ENCODE results near the gene PTPRN.
"Not testable (repeated sequence)": the region's sequence is repeated elsewhere in the genome, so short reads cannot be mapped to it uniquely, and the experiment has no call there.

PTPRN gene

DNA sequence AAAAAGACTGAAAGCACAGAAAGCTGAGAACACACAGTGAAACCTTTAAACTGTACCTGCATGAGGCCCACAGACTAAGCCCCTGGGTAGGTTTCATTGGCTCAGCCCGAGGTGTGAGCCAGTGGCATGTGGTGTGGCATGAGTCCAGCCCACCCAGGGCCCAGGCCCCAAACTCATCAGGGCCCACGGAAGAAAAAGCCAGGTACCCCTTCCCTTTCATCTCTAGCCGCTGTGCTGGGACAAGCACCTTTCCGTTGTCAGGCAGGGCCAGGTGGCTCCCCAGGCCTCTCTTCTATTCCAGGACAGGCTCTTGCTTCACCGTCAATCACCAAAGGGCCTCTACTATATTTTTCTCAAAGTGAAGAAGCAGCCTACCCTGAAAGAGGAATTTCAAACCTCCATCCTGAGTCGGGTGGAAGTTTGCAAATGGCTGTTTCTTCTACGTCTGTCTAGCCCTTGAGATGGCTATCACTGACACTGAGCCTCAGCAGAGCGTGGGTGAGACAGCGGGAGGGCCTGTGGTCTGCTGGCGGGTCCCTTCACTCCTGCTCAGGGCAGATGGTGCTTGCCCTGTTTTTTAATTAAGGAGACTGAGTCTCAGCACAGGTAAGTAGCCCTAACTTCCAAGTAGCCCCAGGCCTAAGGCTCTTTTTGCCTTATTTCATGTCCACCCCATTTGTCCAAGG, 21.5 kb downstream of the PTPRN start:
- no peak for DNase-seq (ENCODE audit: low spot score)

DNA sequence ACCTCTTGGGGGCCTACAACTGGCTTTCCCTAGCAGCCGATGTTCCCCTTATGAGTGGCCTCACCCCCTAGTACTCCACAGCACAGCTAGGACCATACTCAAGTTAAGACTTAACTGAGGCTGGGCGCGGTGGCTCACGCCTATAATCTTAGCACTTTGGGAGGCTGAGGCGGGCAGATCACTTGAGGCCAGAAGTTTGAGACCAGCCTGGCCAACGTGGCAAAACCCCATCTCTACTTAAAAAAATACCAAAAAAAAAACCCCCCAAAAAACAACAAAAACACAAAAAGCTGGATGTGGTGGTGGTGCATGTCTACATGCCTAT, 22.1 kb downstream of the PTPRN start:
- not testable (repeated sequence) for DNase-seq (ENCODE audit: low spot score)

- DNase-seq (ENCODE audit: low spot score): no peak
Measured at GRCh38 chr2:219286436-219287115, 22.6 kb downstream of the PTPRN start.

GRCh38 chr2:219285894-219286425, 23.2 kb downstream of the PTPRN start:
- DNase-seq (ENCODE audit: low spot score): peak; percentile 78

DNA sequence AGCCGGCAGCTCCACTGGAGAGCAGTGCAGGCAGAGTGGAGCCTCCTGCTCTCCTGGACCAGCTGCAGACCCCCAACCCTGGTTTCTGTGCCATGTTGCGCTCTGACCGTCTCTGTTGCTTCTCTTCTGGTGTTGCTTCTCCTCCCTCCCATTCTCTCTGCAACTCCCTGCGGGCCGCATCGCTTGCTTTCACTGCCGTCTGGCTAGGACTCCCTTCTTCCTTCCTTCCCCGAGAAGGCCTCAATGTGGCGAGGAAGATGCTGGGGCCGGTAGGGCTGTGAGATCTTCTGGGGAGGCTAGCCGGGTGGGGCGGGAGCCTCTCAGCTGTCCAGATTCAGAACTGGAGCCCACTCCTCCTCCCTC, 23.8 kb downstream of the PTPRN start:
- DNase-seq (ENCODE audit: low spot score): no peak

DNA sequence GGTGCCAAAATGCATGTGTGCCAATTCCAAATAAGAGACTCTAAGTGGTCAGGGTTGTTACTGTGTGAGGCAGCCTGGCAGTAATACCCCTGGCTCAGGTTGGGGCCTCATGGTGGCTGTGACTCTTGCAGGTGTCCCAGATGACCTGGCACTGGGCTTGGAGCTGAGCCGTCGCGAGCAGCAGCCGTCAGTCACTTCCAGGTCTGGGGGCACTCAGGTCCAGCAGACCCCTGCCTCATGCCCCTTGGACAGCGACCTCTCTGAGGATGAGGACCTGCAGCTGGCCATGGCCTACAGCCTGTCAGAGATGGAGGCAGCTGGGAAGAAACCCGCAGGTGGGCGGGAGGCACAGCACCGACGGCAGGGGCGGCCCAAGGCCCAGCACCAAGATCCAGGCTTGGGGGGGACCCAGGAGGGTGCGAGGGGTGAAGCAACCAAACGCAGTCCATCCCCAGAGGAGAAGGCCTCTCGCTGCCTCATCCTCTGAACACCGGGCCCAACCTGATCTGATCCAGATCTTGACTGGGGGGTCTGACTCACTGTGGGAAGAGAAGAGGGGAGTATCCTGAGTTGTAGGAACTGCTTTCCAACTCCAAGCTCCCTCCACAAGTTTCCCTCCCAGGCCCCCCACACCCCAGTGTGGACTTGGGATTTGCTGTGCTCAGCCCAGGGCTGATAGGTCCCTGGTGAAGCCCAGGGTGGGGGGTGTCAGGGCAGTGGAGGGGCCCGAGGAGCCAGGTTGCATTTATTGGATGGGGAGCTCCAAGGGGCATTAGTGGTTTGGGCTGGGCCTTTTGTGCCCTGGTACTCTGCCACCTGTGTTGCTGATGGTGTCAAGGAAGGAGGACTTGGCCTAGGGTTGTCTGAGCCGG, 24.5 kb downstream of the PTPRN start:
- DNase-seq (ENCODE audit: low spot score): no peak

DNA sequence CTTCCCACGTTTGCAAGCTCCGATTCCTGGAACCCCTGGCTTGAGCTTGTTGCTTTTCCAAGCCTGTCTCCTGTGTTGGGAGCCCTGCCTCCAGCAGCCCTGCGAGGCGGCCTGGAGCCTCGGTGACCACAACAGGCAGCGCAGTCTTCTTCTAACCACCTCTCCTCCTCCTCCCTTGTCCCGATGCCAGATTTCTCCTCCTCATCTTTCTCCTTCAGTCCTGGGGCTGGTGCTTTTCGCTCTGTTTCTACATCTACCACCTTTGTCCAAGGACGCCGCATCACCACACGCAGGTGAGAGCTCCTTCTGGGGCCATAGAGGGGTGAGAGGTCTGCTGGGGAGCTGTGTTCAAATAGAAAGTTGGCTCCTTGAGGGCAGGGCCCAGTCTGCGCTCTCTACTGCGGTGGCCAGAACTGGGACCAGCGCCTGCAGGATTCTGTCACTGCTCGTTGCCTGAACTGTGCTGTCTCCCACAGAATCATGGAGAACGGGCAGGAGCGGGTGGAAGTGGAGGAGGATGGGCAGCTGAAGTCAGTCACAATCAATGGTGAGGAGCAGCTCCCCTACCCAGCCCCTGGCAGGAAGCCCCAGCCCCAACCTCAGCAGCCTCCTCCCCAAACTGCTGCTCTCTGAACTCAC, 26.1 kb downstream of the PTPRN start:
- DNase-seq (ENCODE audit: low spot score): no peak

- DNase-seq (ENCODE audit: low spot score): peak; percentile 85
Measured at GRCh38 chr2:219282375-219282774, 26.8 kb downstream of the PTPRN start.

- DNase-seq (ENCODE audit: low spot score): no peak
Measured at GRCh38 chr2:219281588-219281987, 27.6 kb downstream of the PTPRN start.

DNA sequence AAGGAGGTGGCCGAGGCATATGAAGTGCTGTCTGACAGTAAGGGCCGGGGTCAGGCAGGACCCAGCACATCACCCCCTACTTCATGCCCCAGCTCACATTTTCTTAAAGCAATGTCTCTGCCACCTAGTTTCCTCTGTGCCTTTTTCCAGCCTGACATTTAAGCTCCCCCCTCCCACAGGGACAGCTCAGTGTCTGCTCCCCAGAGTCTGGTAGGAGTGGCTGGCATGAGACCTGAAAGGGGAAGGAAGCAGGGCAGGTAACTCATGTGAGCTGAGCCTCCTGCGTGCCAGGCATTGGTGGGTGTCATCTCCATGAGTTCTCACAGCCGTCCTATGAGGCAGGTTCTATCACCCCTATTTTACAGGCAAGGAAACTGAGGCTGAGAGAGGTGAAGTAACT, 28.6 kb downstream of the PTPRN start:
- DNase-seq (ENCODE audit: low spot score): no peak

GRCh38 chr2:219279916-219280516, 29.2 kb downstream of the PTPRN start:
- DNase-seq (ENCODE audit: low spot score): no peak

GRCh38 chr2:219279151-219279915, 29.9 kb downstream of the PTPRN start, which contains the start of gene DNAJB2:
Gene DNAJB2 (plus strand): TSS chr2:219279366. CDS start chr2:219279834, 468 bp downstream.
- peak; percentile 98 for DNase-seq (ENCODE audit: low spot score)

DNA sequence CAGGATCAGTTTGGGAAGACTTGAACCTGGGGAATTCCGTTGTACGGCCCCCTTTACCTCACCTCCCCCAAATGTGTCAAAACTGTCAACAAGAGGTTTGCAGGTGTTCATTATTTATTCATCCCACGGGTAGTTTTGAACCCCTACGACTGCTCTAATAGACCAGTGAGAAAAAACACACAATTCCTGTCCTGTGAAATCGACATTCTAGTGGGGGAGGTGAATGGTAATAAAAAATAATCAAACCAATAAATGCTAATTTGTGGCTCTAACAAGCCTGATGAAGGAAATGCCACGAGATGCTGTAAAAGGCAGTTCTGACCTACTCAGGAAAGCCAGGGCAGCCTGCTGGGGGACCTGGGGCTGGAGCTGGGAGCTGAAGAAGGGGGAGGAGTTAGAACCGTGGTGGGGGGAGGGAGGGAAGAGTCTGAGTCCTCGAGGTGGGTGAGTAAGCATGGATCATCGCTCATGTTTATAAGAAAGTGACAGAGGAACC, 30.5 kb downstream of the PTPRN start:
- no peak for DNase-seq (ENCODE audit: low spot score)

- peak; percentile 88 for DNase-seq (ENCODE audit: low spot score)
Measured at GRCh38 chr2:219277703-219278654, 31.2 kb downstream of the PTPRN start.

DNA sequence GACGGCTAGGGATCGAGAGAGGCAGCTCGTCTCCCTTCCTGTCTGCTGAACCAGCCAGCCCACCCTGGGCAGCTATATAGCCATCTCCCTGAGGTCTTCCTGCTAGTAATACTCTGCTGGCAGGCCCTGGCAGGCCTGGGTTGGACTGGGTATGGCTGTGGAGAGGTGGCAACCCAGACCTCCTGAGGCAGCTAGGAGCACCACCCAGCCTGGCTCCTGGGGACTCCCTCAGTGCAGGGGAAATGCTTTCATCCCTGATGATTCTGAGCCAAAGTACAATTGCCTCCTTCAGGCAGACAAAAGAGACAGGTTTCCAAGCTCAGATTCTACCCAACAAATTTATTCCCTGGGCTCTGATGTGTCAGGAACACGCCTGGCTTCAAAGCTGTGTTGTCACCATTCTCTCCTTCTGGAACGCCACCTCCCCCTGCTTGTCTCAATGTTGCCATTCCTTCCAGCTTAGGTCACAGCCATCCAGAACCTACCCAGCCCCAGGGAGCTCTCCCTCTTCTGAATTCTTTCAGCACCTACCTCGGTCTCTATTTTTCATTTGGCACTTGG, 34.8 kb downstream of the PTPRN start:
- no peak for DNase-seq (ENCODE audit: low spot score)

- DNase-seq (ENCODE audit: low spot score): no peak
Measured at GRCh38 chr2:219273937-219274336, 35.3 kb downstream of the PTPRN start.

GRCh38 chr2:219272995-219273394, 36.2 kb downstream of the PTPRN start:
- no peak for DNase-seq (ENCODE audit: low spot score)

DNA sequence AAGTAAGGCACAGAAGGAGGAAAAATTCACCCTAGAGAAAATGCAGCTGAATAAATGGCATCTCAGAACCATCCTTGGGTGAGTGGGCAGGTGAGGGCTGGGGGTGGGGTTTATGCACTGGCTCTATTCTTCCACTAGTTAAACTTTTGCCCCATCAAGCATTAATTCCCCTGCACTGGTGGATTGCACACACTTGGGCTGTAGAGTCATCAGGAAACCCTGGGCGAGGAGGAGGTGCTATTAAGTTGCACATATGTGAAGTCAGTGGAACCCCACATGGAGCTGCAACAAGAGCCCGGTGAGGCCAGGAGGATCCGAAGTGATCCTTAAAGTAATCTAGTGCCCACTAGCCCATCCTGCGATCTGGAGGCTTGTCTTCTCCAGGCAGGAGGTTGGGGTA, 36.8 kb downstream of the PTPRN start:
- no peak for DNase-seq (ENCODE audit: low spot score)

- DNase-seq (ENCODE audit: low spot score): no peak
Measured at GRCh38 chr2:219271021-219271420, 38.2 kb downstream of the PTPRN start.

Measured in putamen (tissue), 1 donor.